ELR (cell line): Measurements from ENCODE around the gene STRIP2.

Experiments used
- DNase-seq: peaks from one replicate; pipeline ENCODE4 v3.0.0-alpha.2; 2015; ENCODE audit warnings: low read depth

Gene STRIP2

DNA sequence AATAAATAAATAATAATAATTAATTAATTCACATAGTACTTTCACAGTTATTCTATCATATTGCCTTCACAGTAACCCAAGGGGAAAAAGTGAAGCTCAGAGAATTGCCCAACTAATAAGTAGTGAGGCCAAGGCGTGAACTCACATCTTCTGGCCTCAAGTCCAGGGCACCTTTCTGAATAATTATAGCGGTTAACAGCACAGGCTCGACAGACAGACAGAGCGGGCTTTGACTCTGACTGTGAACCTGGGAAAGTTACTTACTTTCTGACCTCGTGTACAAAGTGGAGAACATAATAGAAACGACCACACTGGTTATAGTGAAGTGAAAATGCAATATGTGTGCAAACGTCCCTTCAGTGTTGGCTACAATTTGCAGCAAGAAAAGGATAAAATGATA, 62.4 kb downstream of the STRIP2 start:
- no peak for DNase-seq

DNA sequence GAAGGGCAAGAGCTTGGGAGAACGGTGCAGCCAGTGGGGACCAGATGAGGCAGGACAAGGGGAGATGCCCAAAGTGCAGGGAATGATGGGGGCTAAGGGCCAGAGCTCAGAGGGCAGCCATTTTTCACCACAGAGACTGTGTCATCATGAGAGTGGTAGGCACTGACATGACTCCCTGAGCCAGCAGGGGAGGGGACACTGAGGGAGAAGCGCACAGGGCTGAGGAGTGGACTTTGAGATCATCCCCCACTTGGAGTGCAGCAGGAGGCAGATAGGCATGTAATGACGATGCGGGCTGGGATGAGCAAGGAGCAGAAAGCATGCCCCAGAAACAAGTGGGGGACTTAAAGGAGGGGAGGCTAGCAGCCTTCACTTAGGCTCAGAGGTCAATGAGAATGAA, 62.9 kb downstream of the STRIP2 start:
- DNase-seq = no peak

DNA sequence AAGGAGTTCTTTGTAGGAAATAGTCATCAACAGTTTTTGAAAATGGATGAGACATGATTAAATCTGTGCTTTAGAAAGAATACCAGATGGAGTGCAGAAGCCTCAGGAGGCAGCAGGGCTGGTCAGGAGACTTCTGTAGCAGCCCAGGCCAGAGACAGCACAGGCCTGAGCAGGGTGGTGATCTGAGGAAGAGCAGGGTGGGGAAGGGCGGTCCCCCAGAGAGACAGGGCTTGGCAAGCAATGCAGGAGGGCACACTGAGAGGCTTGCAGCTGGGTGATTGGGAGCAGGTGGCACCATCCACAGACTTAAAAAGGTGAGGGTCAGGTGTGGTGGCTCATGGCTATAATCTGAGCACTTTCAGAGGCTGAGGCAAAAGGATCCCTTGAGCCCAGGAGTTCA, 63.8 kb downstream of the STRIP2 start:
- no peak for DNase-seq

DNA sequence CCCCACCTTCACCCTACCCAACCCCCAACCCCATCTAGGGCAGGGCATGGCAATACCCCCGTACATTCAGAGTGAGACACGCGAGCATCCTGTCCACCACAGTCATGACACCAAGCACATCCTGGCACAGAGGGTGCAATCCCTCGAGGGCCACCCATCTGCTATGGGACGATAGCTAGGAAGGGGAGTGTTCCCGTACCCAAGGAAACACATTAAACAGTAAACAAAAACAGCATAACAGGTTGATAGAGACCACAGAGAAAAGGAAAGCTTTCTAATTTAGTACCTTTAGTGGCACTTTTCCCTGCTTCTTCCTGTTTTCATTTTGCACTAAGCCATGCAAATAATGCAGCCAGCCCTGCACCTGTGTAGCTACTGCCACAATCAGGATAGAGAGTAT, 65.8 kb downstream of the STRIP2 start:
- DNase-seq = no peak

DNA sequence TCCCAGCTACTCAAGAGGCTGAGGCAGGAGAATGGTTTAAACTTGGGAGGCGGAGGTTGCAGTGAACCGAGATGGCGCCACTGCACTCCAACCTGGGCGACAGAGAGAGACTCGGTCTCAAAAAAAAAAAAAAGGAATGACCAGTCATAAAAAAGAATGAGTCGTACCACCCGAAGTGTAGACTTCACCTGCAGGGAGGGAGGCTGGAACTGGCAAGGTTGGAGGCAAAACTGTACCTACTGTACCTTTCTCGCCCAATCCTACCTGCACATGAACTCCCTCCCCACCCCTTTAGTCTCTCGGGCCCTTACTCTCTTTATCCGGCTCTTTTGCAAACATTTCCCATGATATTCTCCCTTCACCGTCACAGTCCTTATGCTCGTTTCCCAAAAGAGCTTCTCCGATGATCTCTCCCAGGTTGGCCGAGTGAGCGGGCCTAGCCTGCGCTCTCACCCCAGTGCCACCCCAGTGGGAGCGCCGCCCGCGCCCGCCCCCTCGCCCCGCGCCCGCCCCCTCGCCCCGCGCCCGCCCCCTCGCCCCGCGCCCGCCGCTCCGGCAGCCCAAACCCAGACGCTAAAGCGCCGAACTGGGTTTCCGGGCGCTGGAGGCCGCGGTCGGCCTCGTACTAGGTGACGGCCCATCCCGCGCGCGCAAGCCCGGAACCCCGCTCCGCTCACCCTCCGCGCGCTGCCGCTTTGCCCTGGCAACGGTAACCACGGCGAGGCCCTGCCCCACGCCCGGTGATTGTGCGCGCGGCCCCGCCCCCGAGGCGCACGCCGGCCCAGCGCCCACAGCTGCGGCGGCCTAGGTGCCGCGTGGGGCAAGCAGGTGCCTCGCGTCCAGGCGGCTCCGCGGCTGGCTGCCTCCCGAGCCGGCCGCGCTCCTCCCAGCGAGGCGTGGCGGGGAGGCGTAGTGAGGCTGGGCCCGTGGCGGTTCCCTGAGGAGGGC, 67.8 kb downstream of the STRIP2 start, which contains the start of gene SMKR1:
SMKR1 (plus strand) TSS at position 772 of the 948 bp plus-strand sequence. CDS start 294 bp downstream, outside the sequence.
- peak; percentile 82 for DNase-seq

DNA sequence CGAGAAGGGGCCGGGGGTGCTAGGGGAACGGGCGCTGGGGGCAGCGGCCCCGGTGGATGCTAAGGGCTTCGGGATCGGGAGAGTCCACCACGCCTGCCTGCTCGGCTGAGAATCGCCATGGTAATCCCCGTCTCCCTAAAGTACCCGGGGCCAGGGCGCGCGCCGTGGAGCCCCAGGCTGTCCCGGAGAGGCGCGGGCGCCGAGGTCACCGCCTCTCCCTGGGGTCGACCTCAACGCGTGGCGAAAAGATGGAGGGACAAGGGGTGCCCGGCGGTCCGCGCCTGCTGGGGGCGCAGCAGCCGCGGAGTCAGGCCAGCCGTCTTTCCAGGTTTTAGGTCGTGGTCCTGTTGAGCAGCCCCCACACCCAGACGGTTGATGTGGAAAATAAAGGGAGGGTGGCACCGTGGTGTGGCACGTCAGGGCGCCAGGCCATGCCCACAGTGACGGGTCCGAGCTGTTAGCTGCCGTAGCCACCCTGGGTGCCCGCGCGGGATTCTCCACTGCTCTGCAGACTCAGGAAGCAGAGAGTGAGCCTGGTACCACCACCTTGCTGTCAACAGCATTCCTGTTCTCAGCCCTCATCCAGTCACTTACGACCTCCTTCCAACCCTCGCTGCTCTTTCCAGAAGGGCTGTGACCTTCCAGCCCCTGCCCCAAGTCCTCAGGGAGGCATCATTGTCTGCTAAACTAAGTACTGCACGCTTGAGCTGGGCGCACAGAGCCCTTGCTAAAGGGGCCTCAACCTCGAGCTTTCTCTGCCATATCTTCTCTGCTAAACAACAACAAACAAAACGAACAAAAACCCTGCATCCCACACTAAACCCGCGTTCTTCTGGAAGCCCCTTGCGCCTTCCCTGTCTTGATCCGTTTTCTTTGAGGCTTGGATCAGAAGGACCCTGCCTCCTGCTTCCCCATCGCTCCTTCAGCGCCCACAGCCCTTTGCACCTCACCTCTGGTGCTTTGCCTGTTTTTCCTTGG, 68.8 kb downstream of the STRIP2 start:
- no peak for DNase-seq

DNA sequence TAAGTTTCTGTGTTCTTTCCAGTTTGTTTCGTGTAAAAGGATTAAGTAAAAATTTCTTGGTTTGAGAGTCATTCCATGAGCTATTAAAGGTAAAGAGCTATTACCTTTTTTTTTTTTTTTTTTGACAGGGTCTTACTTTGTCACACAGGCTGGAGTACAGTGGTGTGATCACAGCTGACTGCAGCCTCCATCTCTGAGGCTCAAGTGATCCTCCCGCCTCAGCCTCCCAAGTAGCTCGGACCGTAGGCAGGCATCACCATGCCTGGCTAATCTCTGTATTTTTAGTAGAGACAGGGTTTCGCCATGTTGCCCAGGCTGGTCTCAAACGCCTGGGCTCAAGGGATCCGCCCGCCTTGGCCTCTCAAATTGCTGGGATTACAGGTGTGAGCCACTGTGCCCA, 69.5 kb downstream of the STRIP2 start:
- DNase-seq = no peak

DNA sequence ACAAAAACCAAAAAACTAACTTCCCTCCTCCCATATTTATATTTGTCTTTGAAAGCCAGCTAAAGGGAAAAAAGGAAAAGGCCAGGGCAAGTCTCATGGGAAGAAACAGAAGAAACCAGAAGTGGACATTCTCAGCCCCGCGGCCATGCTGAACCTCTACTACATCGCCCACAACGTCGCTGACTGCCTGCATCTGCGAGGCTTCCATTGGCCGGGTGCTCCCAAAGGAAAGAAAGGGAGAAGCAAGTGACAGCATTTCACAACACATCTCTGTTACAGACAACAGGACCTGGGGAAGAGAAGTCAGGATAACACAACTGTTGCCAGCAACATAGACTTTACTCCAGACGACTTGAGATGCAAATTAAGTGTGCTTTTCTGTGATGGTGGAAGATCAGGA, 78.0 kb downstream of the STRIP2 start:
- DNase-seq = no peak

DNA sequence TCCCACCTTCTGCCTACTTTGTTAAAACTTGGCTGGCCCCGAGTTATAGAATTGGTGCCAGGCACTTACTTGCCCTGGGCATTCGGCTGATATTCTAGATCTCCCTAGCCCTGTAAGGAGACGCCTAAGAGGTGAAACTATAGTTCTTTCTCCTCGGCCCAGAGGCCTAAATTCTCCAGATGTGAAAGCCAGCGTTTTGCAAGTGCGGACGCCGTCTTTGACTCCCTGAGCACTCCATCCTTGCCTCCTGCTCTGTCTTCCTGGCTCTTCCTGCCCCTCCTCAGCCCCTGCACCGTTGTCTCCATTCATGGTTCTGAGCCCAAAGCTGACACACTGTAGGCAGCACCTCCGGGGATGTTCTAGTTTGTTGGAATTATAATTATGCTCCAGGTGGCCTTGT, 79.3 kb downstream of the STRIP2 start:
- DNase-seq = no peak

DNA sequence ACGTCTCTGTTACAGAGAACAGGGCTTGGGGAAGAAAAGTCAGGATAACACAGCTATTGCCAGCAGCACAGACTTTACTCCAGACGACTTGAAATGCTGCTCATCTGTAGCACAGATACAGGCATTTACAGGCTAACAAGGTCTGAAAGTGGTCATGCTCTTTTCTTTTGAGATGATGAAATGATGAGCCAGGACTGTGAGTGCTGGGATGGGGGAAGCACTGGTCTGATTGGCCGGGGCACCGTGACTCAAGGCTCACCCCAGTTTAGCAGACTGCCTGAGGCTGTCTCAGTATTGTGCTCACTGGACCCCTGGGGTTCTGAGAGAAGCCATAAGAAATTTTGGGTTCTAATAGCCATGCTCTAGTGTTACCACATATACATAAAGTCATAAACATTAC, 80.5 kb downstream of the STRIP2 start:
- DNase-seq = peak; percentile 72

DNA sequence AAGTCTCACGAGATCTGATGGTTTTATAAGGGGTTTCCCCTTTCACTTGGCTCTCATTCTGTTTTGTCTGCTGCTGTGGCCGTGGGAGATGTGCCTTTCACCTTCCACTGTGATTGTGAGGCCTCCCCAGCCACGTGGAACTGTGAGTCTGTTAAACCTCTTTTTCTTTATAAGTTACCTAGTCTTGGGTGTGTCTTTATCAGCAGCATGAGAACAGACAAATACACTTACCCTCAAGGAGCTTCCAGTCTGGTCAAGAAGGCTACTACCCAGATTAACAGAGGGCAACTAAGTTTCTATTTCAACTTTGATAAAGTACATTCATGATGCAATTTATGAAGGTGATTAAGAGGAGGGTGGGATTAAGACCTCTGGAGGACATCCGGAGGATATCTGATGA, 81.1 kb downstream of the STRIP2 start:
- no peak for DNase-seq

DNA sequence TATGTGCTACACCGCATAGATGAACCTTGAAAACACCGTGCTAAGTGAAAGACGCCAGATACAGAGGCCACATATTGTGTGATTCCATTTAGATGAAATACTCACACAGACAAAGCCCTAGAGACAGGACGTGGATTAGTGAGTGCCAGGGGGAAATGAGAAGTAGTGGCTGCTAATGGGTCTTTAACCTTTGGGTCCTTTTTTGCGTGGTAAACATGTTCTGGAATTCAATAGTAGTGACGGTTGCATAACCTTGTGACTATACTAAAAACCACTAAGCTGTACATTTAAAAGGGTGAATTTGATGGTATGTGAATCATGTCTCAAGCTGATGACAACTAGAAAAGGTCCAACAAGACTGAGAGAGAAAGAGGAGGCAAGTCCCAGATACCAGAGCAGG, 83.7 kb downstream of the STRIP2 start:
- DNase-seq = no peak

DNA sequence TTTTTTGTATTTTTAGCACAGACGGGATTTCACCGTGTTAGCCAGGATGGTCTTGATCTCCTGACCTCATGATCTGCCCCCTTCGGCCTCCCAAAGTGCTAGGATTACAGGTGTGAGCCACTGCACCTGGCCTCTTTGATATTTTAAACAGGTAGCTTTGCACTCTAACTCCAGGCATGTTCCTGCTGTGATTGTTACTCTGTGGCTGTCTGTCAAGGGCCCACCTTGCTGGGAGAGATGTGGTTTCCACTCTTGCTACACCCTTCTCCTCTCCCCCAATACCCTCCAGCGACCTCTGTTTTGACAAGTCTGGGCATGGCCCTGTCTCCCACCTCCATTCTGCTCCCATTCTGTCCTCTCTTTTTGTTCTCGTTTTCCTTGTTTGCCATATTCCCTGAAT, 85.2 kb downstream of the STRIP2 start:
- no peak for DNase-seq

DNA sequence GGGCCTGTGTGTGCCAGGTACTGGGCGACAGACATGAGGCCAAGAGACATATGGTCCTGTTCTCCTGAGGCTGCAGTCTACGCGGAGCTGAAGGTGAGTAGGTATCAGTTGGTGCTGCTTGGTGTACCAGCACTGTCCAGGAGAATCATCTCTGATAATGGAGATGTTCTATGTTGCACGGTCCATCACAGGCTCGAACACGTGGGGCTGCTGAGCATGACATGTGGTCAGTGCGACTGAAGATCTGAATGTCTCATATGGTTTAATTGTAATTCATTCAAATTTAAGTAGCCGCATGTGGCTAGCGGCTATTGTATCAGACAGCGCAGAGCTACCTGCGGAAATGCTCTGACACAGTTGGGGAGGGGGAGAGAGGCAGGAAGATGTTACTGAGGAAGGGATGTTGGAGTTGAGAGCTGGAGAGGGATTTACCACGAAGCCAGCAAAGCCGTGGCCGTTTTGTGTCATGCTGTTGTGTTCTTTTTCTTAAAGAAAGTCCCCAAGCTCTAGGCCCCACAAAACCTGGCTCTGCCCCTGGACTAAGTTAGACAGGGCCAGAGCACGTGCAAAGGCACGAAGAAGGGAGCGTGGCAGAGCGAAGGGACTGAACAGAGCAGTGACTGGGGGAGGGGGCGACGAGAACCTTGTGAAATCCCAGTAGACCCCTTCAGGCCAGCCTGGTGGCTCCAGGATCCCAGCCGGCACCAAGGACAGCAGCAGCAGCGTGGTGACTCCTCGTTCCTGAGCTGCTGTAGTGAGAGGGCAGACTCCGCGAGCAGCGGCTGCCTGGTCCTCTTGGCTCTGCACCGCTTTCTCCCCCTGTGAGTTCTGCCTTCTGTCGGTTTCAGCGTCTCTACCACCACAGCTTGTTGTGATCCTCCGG, 88.1 kb downstream of the STRIP2 start:
- DNase-seq = peak; percentile 21

DNA sequence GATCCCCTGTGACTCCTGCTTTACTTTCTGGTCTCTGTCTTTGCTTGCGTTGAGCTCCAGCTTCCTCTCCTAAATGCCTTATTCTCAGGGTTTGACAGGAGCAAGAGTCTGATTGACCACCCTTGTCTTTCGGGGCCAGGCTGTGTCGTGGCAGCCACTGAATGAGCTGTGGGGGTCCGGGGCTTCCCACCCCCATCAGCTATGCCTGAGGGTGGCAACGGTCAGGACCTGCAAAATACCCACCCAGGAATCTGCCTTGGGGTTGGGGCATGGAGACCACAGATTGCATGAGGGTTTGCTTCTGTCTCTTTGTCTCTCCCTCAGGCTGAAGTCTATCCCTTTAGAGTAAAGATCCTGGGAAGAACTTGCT, 88.7 kb downstream of the STRIP2 start:
- no peak for DNase-seq

DNA sequence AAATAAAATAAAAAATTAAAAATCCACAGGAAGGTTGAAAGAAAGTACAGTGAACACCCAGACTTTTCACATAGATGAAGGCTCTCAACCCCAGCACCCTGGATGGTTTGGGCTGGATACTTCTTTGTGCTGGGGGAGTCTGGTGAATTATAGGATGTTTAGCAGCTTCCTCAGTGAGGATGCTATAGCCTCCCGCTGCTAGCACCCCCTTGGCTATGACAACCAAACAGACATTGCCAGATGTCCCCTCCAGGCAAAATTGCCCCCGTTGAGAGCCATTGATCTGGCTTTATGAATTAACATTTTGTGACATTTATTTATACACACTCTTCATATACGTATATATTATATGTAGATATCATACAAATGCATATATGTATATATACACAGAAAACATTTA, 89.7 kb downstream of the STRIP2 start:
- no peak for DNase-seq

DNA sequence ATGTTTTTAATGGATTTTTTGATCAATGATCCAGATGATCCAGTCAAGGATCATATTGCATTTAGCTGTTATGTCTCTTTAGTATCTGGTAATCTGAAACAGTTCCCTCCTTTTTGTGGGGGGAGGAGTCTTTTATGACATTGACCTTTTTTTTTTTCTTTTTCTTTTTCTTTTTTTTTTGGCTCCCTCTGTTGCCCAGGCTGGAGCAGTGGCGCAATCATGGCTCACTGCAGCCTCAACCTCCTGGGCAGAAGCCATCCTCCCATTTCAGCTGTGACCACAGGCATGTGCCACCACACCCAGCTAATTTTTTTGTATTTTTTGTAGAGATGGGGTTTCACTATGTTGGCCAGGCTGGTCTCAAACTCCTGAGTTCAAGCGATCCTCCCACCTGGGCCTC, 90.2 kb downstream of the STRIP2 start:
- DNase-seq = peak; percentile 71

DNA sequence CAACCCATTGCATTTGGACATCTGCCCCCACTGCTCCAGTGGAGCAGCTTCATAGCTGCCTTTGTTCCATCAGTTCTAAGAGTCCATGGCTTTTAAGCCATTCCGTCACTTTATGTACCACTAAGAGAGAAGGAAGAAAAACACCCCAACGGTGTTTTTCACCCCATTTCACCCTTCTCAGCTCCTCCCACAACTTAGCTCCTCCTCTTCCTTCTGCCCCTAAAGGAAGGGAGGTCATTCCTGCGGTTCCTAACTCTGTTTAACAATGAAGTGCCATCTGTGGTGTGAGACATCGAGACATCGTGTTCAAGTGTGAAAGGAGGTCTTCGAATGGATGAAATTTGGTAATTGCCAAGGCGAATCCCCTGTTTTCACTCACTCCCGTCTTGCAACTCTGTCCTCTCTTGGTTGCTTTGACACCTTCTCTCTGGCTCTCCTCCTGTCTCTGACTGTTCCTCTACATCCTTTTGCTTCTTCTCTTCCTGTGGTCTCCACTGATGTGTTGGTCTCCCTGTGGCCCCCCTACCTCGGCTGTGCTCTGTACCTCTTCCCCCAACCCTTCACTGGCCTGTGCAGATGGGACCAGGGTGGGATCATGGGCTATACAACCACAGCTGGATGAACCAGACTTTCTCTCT, 91.1 kb downstream of the STRIP2 start:
- DNase-seq = no peak

DNA sequence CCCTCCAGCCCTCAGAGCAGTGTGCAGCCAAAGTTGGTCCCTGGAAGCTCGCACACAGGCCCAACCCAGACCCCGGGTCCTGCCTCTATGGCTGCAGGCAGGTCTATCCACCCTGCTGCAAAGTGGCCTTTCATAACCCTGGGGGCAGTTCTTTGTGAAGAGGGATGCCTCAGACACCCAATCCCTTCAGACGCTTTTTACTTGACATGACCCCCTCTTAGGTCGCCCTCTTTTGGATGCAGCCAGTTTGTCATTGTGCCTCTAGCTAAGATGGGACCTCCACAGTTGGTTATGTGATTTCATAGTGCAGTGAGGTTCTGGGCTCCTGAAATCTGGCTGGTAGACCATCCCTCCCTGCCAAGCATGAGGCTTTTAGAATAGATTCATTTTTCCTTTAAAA, 95.4 kb downstream of the STRIP2 start:
- DNase-seq = no peak

DNA sequence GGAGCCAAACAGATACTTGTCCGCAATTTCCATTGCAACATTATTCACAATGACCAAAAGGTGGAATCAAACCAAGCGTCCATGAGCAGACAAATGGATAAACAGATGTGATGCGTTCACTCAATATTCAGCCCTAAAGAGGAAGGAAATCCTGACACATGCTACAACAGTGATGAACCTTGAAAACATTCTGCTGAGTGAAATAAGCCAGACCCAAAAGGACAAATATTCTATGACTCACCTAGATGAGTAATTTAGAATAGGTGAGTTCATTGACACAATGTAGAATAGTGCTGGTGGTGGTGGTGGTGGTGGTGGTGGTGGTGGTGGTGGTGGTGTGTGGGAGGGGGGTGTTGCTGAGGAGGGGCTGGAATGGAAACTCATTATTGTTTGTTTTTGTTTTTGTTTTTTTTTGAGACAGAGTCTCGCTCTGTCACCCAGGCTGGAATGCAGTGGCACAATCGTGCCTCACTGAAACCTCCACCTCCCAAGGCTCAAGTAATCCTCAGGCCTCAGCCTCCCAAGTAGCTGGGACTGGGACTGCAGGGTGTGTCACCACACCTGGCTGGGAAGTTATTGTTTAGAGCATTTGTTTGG, 96.7 kb downstream of the STRIP2 start:
- peak; percentile 95 for DNase-seq

DNA sequence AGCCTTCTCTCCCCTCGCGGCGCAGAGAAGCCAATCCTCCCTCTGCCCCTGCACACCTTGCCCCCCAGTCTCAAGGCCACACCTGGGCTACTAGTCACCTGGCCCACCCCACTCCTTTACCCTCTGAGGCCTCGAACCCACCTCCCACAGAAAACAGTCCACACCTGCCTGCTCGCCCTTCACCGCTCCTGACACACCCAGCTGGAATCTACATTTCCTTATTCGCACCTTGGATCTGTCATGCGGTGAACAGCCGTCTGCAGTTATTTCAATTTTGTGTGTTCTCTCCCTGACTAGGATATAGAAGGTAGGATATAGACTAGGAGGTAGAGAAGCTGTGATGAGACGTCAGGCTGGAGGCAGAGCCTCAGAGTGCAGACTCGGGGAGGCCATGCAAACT, 97.5 kb downstream of the STRIP2 start:
- DNase-seq = no peak
